CD4-positive, alpha-beta T cell (primary cell): ENCODE measurements around the gene WARS2. TPM values are rescaled to one million over a fixed set of nuclear protein-coding genes. Genes with fewer than 3 reads are reported as not detected.

ENCODE experiments used
- ATAC-seq: fragments of 200-7000 bp; cut with Tn5 transposase; one replicate; pipeline ENCODE4 v1.10.0; 2022; ENCODE audit warnings: mild to moderate bottlenecking; ENCODE audit not compliant: poor library complexity
- CTCF ChIA-PET: fragments of 350-600 bp; sonication (Branson Sonifier 250); formaldehyde crosslinking; loops from one replicate; lab custom pipeline; 2021; ENCODE audit warnings: antibody characterized with exemption, inconsistent platforms; lab: Charles Lee
- POLR2A ChIA-PET: fragments of 350-600 bp; sonication (Branson Sonifier 250); formaldehyde crosslinking; loops from one replicate; lab custom pipeline; 2021; ENCODE audit warnings: antibody characterized with exemption, inconsistent platforms; lab: Charles Lee
- DNase-seq, 14 experiments: peaks; one replicate each; pipeline ENCODE4 v3.0.0-alpha.2; 2013 to 2020; ENCODE audit warnings: mixed read lengths in 2 of 14
- H3K27ac ChIP-seq, 2 donors: one replicate each; pipeline versions ENCODE4 v1.5.1 to v1.7.0; 2013; ENCODE audit warnings: low read length in 2 of 2, low read depth in 1 of 2, mild to moderate bottlenecking in 1 of 2
- H3K27me3 ChIP-seq, 2 experiments: 1 replicate in 1 of 2; 2 replicates in 1 of 2; pipeline versions ENCODE4 v1.6.1 to v1.7.0; 2013; ENCODE audit warnings: low read length in 2 of 2, control low read depth in 1 of 2, mild to moderate bottlenecking in 1 of 2, moderate library complexity in 1 of 2; ENCODE audit not compliant: insufficient read depth in 2 of 2, control insufficient read depth in 1 of 2
- H3K36me3 ChIP-seq: one replicate; pipeline ENCODE4 v1.6.1; 2013; ENCODE audit warnings: low read length, control low read depth; ENCODE audit not compliant: insufficient read depth
- H3K4me1 ChIP-seq: one replicate; pipeline ENCODE4 v1.6.1; 2013; ENCODE audit warnings: low read length, control low read depth; ENCODE audit not compliant: insufficient read depth
- H3K4me3 ChIP-seq: one replicate; pipeline ENCODE4 v1.5.1; 2013; ENCODE audit warnings: mild to moderate bottlenecking, low read length, moderate library complexity
- H3K9me3 ChIP-seq, 2 experiments: 1 replicate in 1 of 2; 2 replicates in 1 of 2; pipeline versions ENCODE4 v1.6.1 to v1.7.0; 2013; ENCODE audit warnings: low read length in 2 of 2, mild to moderate bottlenecking in 2 of 2, control low read depth in 1 of 2, moderate library complexity in 1 of 2; ENCODE audit not compliant: control insufficient read depth in 1 of 2, insufficient read depth in 1 of 2
- H3K27ac Mint-ChIP-seq: one replicate; pipeline ENCODE4 v1.8.0; 2020; ENCODE audit warnings: mixed read lengths
- H3K27me3 Mint-ChIP-seq: one replicate; pipeline ENCODE4 v1.8.0; 2021; ENCODE audit warnings: mixed read lengths
- H3K36me3 Mint-ChIP-seq: one replicate; pipeline ENCODE4 v1.8.0; 2021; ENCODE audit warnings: low read depth, mixed read lengths
- H3K4me1 Mint-ChIP-seq: one replicate; pipeline ENCODE4 v1.8.0; 2021; ENCODE audit warnings: low read depth, mixed read lengths
- H3K4me3 Mint-ChIP-seq: one replicate; pipeline ENCODE4 v1.8.0; 2020; ENCODE audit warnings: mild to moderate bottlenecking, mixed read lengths
- H3K9me3 Mint-ChIP-seq: one replicate; pipeline ENCODE4 v1.8.0; 2020; ENCODE audit warnings: mixed read lengths
- CTCF ChIP-seq: fragments of 200-600 bp; IDR thresholded peaks from one replicate; pipeline ENCODE4 v1.8.0; 2022; ENCODE audit warnings: antibody characterized with exemption, mild to moderate bottlenecking
- intact Hi-C, 2 experiments: fragments of 100-400 bp; cut with DNase I in 1 of 2; cut with micrococcal nuclease in 1 of 2; formaldehyde crosslinking; loops; one replicate each; pipeline versions ENCODE4 v1.15.1 to v1.9.0; 2023 to 2025; cut with DNase I, micrococcal nuclease
- total RNA-seq, 174 experiments: library from RNA in 2 of 174; stranded (reverse) in 2 of 174; gene quantifications; one replicate each; pipeline ENCODE4 v1.2.3 and lab custom pipeline; 2021 to 2026

Gene WARS2
- total RNA-seq, 2 experiments from 2014 or later = 15.8 to 16.5 TPM

- no peaks in the 10 kb centered on the region for H3K27me3 Mint-ChIP-seq
- peaks cover 61% of the 10 kb centered on the region for H3K36me3 Mint-ChIP-seq
- TF ChIP-seq CTCF = no peak
- ChIA-PET CTCF (no interaction called here), POLR2A (no interaction called here)
- intact Hi-C loops = no loop called here
- H3K27ac Mint-ChIP-seq = no peak overlapping the region
- Histone ChIP-seq H3K27me3 (no peaks in the 10 kb centered on the region), H3K4me1 (no peaks in the 10 kb centered on the region), H3K9me3 (no peaks in the 10 kb centered on the region), H3K4me3 (no peak overlapping the region), H3K36me3 (no peaks in the 10 kb centered on the region), H3K27ac (no peak overlapping the region)
- H3K9me3 Mint-ChIP-seq = peaks cover 11% of the 10 kb centered on the region
- DNase-seq (no peak), ATAC-seq (no peak)
- no peaks in the 10 kb centered on the region for H3K4me1 Mint-ChIP-seq
- no peak overlapping the region for H3K4me3 Mint-ChIP-seq
Observed at GRCh38 chr1:119068427-119068826, 72.0 kb downstream of the WARS2 start.

GRCh38 chr1:119061700-119062099 lies 78.8 kb downstream of the WARS2 start:
- peaks cover 64% of the 10 kb centered on the region for H3K36me3 Mint-ChIP-seq

GRCh38 chr1:119055568-119055967 lies 84.9 kb downstream of the WARS2 start:
- no peaks in the 10 kb centered on the region for H3K27me3 ChIP-seq
- peaks cover 0 to 5% of the 10 kb centered on the region in 2 experiments for H3K9me3 ChIP-seq
- no peak overlapping the region for H3K4me3 ChIP-seq
- H3K27ac Mint-ChIP-seq = no peak overlapping the region
- H3K4me3 Mint-ChIP-seq = no peak overlapping the region
- no peaks in the 10 kb centered on the region for H3K4me1 ChIP-seq
- intact Hi-C loops = no loop called here
- no peaks in the 10 kb centered on the region for H3K36me3 ChIP-seq
- H3K4me1 Mint-ChIP-seq = no peaks in the 10 kb centered on the region
- TF ChIP-seq CTCF = no peak
- H3K27ac ChIP-seq = no peak overlapping the region
- ChIA-PET CTCF (no interaction called here), POLR2A (no interaction called here)
- H3K27me3 Mint-ChIP-seq = no peaks in the 10 kb centered on the region
- no peak for ATAC-seq
- peaks cover 60% of the 10 kb centered on the region for H3K36me3 Mint-ChIP-seq
- no peak for DNase-seq
- peaks cover 5% of the 10 kb centered on the region for H3K9me3 Mint-ChIP-seq

More at GRCh38 chr1:119061700-119062099, 78.8 kb downstream of the WARS2 start:
- ChIA-PET POLR2A (no interaction called here), CTCF (no interaction called here)
- Histone ChIP-seq H3K4me1 (no peaks in the 10 kb centered on the region), H3K27me3 (no peaks in the 10 kb centered on the region), H3K4me3 (no peak overlapping the region), H3K9me3 (no peaks in the 10 kb centered on the region), H3K27ac (no peak overlapping the region), H3K36me3 (no peaks in the 10 kb centered on the region)
- H3K4me3 Mint-ChIP-seq = no peak overlapping the region
- DNase-seq (no peak), ATAC-seq (no peak)
- no peak for TF ChIP-seq CTCF
- H3K4me1 Mint-ChIP-seq = no peaks in the 10 kb centered on the region
- peaks cover 5% of the 10 kb centered on the region for H3K9me3 Mint-ChIP-seq
- no peaks in the 10 kb centered on the region for H3K27me3 Mint-ChIP-seq
- no peak overlapping the region for H3K27ac Mint-ChIP-seq
- intact Hi-C loops = no loop called here
